H1 (cell line): ENCODE results near the gene PDZRN3. TPM values are rescaled to one million over a fixed set of nuclear protein-coding genes. Genes with fewer than 3 reads are reported as not detected.

ENCODE experiments used
- CTCF ChIA-PET: fragments of 300-600 bp; sonication (Branson Sonifier 250); formaldehyde crosslinking; loops from one replicate; lab custom pipeline; 2021; ENCODE audit not compliant: partially characterized antibody; lab: Charles Lee
- POLR2A ChIA-PET: fragments of 300-600 bp; sonication (Branson Sonifier 250); formaldehyde crosslinking; loops from one replicate; lab custom pipeline; 2021; ENCODE audit warnings: inconsistent platforms; ENCODE audit not compliant: partially characterized antibody; lab: Charles Lee
- DNase-seq, 2 experiments: peaks; one replicate each; pipeline versions ENCODE4 v3.0.0 to v3.0.0-alpha.2; 2010 to 2022; ENCODE audit warnings: low spot score in 2 of 2, low read depth in 1 of 2, mixed read lengths in 1 of 2
- FAIRE-seq: peaks from 2 replicates; lab custom pipeline; 2011; peaks lifted over from hg19 to GRCh38; lab: Jason Lieb, UNC
- H2AFZ ChIP-seq: 2 replicates; pipeline ENCODE4 v1.8.1; 2012; ENCODE audit warnings: low read length, inconsistent platforms
- H2AK5ac ChIP-seq: 2 replicates; pipeline ENCODE4 v1.6.1; 2013; ENCODE audit warnings: low read depth, low read length
- H2BK120ac ChIP-seq: replicated peaks from 2 replicates; pipeline ENCODE3; 2013; ENCODE audit warnings: low read depth, low read length, inconsistent platforms
- H2BK12ac ChIP-seq: 2 replicates; pipeline ENCODE4 v1.6.1; 2013; ENCODE audit warnings: low read depth, low read length
- H2BK15ac ChIP-seq: 2 replicates; pipeline ENCODE4 v1.6.1; 2013; ENCODE audit warnings: low read length
- H2BK20ac ChIP-seq: 2 replicates; pipeline ENCODE4 v1.6.1; 2013; ENCODE audit warnings: low read length
- H2BK5ac ChIP-seq: 2 replicates; pipeline ENCODE4 v1.6.1; 2013; ENCODE audit warnings: low read depth, low read length
- H3K14ac ChIP-seq: 2 replicates; pipeline ENCODE4 v1.6.1; 2013; ENCODE audit warnings: inconsistent platforms; ENCODE audit not compliant: insufficient read length
- H3K18ac ChIP-seq: 2 replicates; pipeline ENCODE4 v1.6.1; 2013; ENCODE audit warnings: low read length; ENCODE audit errors: extremely low read depth
- H3K23ac ChIP-seq: 2 replicates; pipeline ENCODE4 v1.6.1; 2013; ENCODE audit warnings: inconsistent platforms; ENCODE audit not compliant: insufficient read length
- H3K23me2 ChIP-seq: 2 replicates; pipeline ENCODE4 v1.6.1; 2013; ENCODE audit warnings: low read depth, low read length
- H3K27ac ChIP-seq: 2 replicates; pipeline ENCODE4 v1.6.1; 2011; ENCODE audit warnings: low read depth, low read length, inconsistent platforms
- H3K27me3 ChIP-seq, 4 experiments: replicated peaks in 1 of 4; 1 replicate in 1 of 4; 2 replicates in 3 of 4; pipeline versions ENCODE4 v1.6.1 to v1.8.1; 2011 to 2013; ENCODE audit warnings: low read length in 3 of 4, mild to moderate bottlenecking in 3 of 4, inconsistent platforms in 2 of 4, mixed read lengths in 2 of 4, moderate library complexity in 1 of 4; ENCODE audit not compliant: control insufficient read depth in 3 of 4, insufficient read depth in 3 of 4; ENCODE audit errors: extremely low read depth in 1 of 4
- H3K36me3 ChIP-seq, 4 experiments: 2 replicates each; pipeline versions ENCODE4 v1.6.1 to v1.8.1; 2011 to 2013; ENCODE audit warnings: mild to moderate bottlenecking in 4 of 4, low read length in 3 of 4, moderate library complexity in 2 of 4, control low read depth in 1 of 4, inconsistent platforms in 1 of 4; ENCODE audit not compliant: insufficient read depth in 4 of 4, control insufficient read depth in 2 of 4
- H3K4ac ChIP-seq: replicated peaks from 2 replicates; pipeline ENCODE3; 2013; ENCODE audit warnings: low read length, low read depth, mixed read lengths, inconsistent platforms; ENCODE audit not compliant: insufficient read length
- H3K4me1 ChIP-seq, 4 experiments: replicated peaks in 1 of 4; 1 replicate in 1 of 4; 2 replicates in 3 of 4; pipeline versions ENCODE4 v1.6.1 to v1.8.1; 2011 to 2013; ENCODE audit warnings: low read length in 3 of 4, inconsistent platforms in 2 of 4, mixed read lengths in 1 of 4; ENCODE audit not compliant: insufficient read depth in 4 of 4, control insufficient read depth in 3 of 4
- H3K4me2 ChIP-seq, 2 experiments: 2 replicates each; pipeline versions ENCODE4 v1.6.1 to v1.8.1; 2011 to 2013; ENCODE audit warnings: low read depth in 2 of 2, low read length in 2 of 2, control low read depth in 1 of 2, inconsistent platforms in 1 of 2, mild to moderate bottlenecking in 1 of 2; ENCODE audit not compliant: insufficient read depth in 1 of 2
- H3K4me3 ChIP-seq, 4 experiments: fragments of 200-600, 300-600 bp in 1 of 4; sonication (generic), shearing (Covaris generic), sonication (Bioruptor Twin) in 1 of 4; 2 replicates each; pipeline versions ENCODE4 v1.5.1 to v1.8.1; 2011 to 2016; ENCODE audit warnings: low read length in 4 of 4, low read depth in 3 of 4, control low read depth in 2 of 4, inconsistent platforms in 2 of 4, mild to moderate bottlenecking in 2 of 4, mixed read lengths in 1 of 4, moderate library complexity in 1 of 4; ENCODE audit not compliant: insufficient read depth in 2 of 4; ENCODE audit errors: extremely low read depth in 1 of 4
- H3K56ac ChIP-seq: replicated peaks from 2 replicates; pipeline ENCODE3; 2013; ENCODE audit warnings: low read depth, mild to moderate bottlenecking, mixed read lengths, low read length, inconsistent platforms; ENCODE audit not compliant: insufficient read length
- H3K79me1 ChIP-seq: 2 replicates; pipeline ENCODE4 v1.6.1; 2013; ENCODE audit warnings: low read depth, low read length, control low read depth
- H3K79me2 ChIP-seq, 2 experiments: 2 replicates each; pipeline versions ENCODE4 v1.6.1 to v1.8.1; 2012 to 2013; ENCODE audit warnings: low read length in 2 of 2, mild to moderate bottlenecking in 2 of 2, inconsistent platforms in 1 of 2; ENCODE audit not compliant: insufficient read depth in 2 of 2, control insufficient read depth in 1 of 2
- H3K9ac ChIP-seq, 4 experiments: replicated peaks in 1 of 4; 1 replicate in 1 of 4; 2 replicates in 3 of 4; pipeline versions ENCODE4 v1.6.1 to v1.8.1; 2011 to 2013; ENCODE audit warnings: low read depth in 3 of 4, low read length in 3 of 4, control low read depth in 2 of 4, mild to moderate bottlenecking in 2 of 4, moderate library complexity in 2 of 4, inconsistent platforms in 1 of 4; ENCODE audit errors: extremely low read depth in 1 of 4
- H3K9me3 ChIP-seq, 2 experiments: 2 replicates each; pipeline versions ENCODE4 v1.6.1 to v1.8.1; 2012 to 2013; ENCODE audit warnings: mild to moderate bottlenecking in 2 of 2, moderate library complexity in 2 of 2, control low read depth in 1 of 2, inconsistent platforms in 1 of 2, low read depth in 1 of 2, low read length in 1 of 2, mixed read lengths in 1 of 2; ENCODE audit not compliant: insufficient read depth in 2 of 2
- H4K20me1 ChIP-seq, 2 experiments: replicated peaks in 1 of 2; 2 replicates each; pipeline versions ENCODE3 to v1.8.1; 2011 to 2013; ENCODE audit warnings: inconsistent platforms in 2 of 2, low read length in 2 of 2, mild to moderate bottlenecking in 1 of 2; ENCODE audit not compliant: insufficient read depth in 2 of 2, control insufficient read depth in 1 of 2
- H4K5ac ChIP-seq: 2 replicates; pipeline ENCODE4 v1.6.1; 2013; ENCODE audit warnings: low read length, low read depth, mixed read lengths, inconsistent platforms; ENCODE audit not compliant: insufficient read length
- H4K8ac ChIP-seq: 2 replicates; pipeline ENCODE4 v1.8.0; 2013; ENCODE audit warnings: mild to moderate bottlenecking, moderate library complexity, low read length, inconsistent platforms; ENCODE audit not compliant: insufficient read depth; ENCODE audit errors: extremely low read depth
- H4K91ac ChIP-seq: replicated peaks from 2 replicates; pipeline ENCODE3; 2013; ENCODE audit warnings: low read length, mixed read lengths, inconsistent platforms; ENCODE audit not compliant: insufficient read length
- WGBS, 2 experiments: shearing (Covaris generic) in 1 of 2; methylation state at CpG; one replicate each; pipeline versions ENCODE4 v1.1.6 to v1.1.7; 2013 to 2015; ENCODE audit warnings: low lambda C conversion rate in 2 of 2, mixed read lengths in 2 of 2, inconsistent platforms in 1 of 2, low coverage in 1 of 2, missing lambda C conversion rate in 1 of 2; ENCODE audit not compliant: insufficient replicate concordance in 2 of 2, insufficient coverage in 1 of 2, insufficient read length in 1 of 2; ENCODE audit errors: extremely low coverage in 1 of 2, missing lambda C conversion rate in 1 of 2; 5-methylcytosine and 5-hydroxymethylcytosine counted together
- polyA plus RNA-seq, 7 experiments: library from polyadenylated mRNA; depleted of rRNA in 3 of 7; stranded (reverse) in 5 of 7; unstranded in 2 of 7; fragments of >200 nt in 5 of 7; fragments of 200-250 nt in 2 of 7; gene quantifications; 1 replicate in 5 of 7; 2 replicates in 1 of 7; 4 replicates in 1 of 7; pipeline versions ENCODE4 v1.2.1 to v1.2.3, GENCODE V29; 2011 to 2013; ENCODE audit warnings: missing spikeins in 2 of 7, mixed read lengths in 2 of 7
- total RNA-seq: library from RNA; stranded (reverse); fragmentation: NEBNext Ultra II Directional; extraction: Animal tissue kit (Norgen Biotek cat#: 25700); gene quantifications from 2 replicates; pipeline ENCODE4 v1.2.1, GENCODE V29; 2021

PDZRN3 gene
- total and polyA plus RNA-seq, 2 of the 8 experiments (the other 6 are each of a cell fraction or from before 2014, with no cell fraction given), result 4.2 to 20.5 TPM

DNA sequence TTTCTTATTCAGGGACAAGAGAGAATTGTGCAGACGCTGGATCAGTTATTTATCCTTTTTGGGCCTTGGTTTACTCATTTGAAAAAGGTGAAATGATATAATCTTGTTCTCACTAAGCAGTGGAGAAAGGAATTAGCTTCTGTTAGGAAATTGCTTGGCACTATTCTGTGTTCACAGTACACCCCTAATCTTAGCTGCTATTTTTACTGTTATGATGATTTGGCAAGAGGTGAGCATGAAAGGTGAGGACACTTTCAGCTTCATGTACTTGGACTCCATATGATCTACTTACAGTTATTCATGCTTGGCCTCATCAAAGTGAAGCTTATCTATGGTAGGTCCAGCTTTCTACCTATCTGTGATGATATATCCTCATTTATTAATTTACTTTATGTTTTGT, 282.7 kb downstream of the PDZRN3 start:
- Histone ChIP-seq H3K14ac (no peak overlapping the region), H4K8ac (no peak overlapping the region), H2BK12ac (no peak overlapping the region), H3K79me2 (no peaks in the 10 kb centered on the region), H3K18ac (no peak overlapping the region), H2BK20ac (no peak overlapping the region), H3K56ac (no peak overlapping the region), H4K20me1 (no peaks in the 10 kb centered on the region), H3K27ac (no peak overlapping the region), H3K9me3 (peaks cover 13 to 17% of the 10 kb centered on the region in 2 experiments), H2BK5ac (no peak overlapping the region), H4K91ac (no peak overlapping the region), H3K79me1 (no peaks in the 10 kb centered on the region), H3K27me3 (no peaks in the 10 kb centered on the region), H3K4me2 (no peak overlapping the region), H3K36me3 (no peaks in the 10 kb centered on the region), H2AFZ (no peak overlapping the region), H3K4me3 (no peak overlapping the region), H3K23ac (no peak overlapping the region), H4K5ac (no peak overlapping the region), H2AK5ac (no peak overlapping the region), H2BK15ac (no peak overlapping the region), H3K4me1 (peaks cover 0 to 7% (median 2%) of the 10 kb centered on the region in 4 experiments; a peak in 3 of 7 replicates), H3K23me2 (no peaks in the 10 kb centered on the region), H2BK120ac (no peak overlapping the region), H3K4ac (no peak overlapping the region), H3K9ac (no peak overlapping the region)
- ChIA-PET CTCF (interaction anchor here (1.0 to 1.8 kb wide), 7 partner anchors 10 to 166 kb away, joined by 3 to 6 read pairs (median 5); no protein-coding TSS in a partner anchor), POLR2A (no interaction called here)
- WGBS, 2 experiments, result 92% methylated on average over 1 of the region's 1 CpG; no CpG with 5 or more reads in 1 of the 2 experiments
- DNase-seq (no peak), FAIRE-seq (no peak)
